ENCODE measurements around the gene GPALPP1. TPM values are rescaled to one million over a fixed set of nuclear protein-coding genes. Genes with fewer than 3 reads are reported as not detected.
A peak's percentile ranks its signal among the peaks of the same experiment; 100 is the strongest.
"Not testable (repeated sequence)": the region's sequence is repeated elsewhere in the genome, so short reads cannot be mapped to it uniquely, and the experiment has no call there.

Gene GPALPP1
- polyA plus RNA-seq, 1 donor from 2014 or later: 21.7 TPM

DNA sequence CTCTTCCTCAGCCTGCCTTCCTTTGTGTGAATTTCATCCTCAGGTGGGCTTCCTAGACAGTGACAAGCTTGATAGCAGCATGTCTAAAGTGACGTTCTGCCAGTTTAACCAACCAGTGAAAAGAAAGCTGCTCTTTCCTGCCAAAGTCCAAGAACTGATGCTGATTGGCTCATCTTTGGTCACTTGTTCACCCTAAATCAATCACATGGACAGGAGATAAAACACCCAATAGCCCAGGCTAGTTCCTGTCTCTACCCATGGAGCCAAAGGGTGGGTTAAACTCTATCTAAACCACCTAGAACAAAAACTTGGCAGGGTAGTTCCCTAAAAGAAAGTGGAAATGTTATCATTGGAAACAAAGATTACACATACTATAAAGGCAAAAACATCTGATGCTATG lies 50.8 kb downstream of the GPALPP1 start:
- Mint-ChIP-seq H3K36me3 (no peaks in the 10 kb centered on the region), H3K9me3 (no peaks in the 10 kb centered on the region), H3K27ac (no peak overlapping the region), H3K4me1 (no peaks in the 10 kb centered on the region), H3K4me3 (no peak overlapping the region), H3K27me3 (no peaks in the 10 kb centered on the region)

GRCh38 chr13:45040622-45041021 lies 51.3 kb downstream of the GPALPP1 start:
- Mint-ChIP-seq H3K27ac (no peak overlapping the region), H3K9me3 (no peaks in the 10 kb centered on the region), H3K36me3 (no peaks in the 10 kb centered on the region), H3K4me1 (no peaks in the 10 kb centered on the region), H3K4me3 (no peak overlapping the region), H3K27me3 (no peaks in the 10 kb centered on the region)

DNA sequence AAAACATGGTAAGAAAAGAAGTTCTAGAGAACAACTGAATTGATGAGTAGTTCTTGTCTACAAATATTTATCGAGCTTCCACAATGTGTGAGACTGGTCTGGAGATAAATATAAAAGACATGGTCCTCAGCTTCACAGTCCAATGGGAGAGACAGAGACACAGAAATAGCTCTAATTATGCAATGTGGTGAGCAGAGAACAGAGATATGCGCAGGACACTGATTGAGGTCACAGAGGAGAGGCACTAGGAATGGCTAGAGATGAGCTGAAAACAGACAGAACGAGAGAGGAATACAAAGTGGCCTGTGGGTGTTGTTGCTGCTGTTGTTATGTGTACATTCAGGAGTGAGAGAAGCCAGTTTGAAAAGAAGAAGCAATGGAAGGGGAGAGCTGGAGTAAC lies 53.2 kb downstream of the GPALPP1 start:
- H3K27me3 Mint-ChIP-seq: peaks cover 7% of the 10 kb centered on the region
- H3K27ac Mint-ChIP-seq: no peak overlapping the region
- no peak overlapping the region for H3K4me3 Mint-ChIP-seq
- no peaks in the 10 kb centered on the region for H3K9me3 Mint-ChIP-seq
- H3K4me1 Mint-ChIP-seq: peaks cover 6 to 8% (median 7%) of the 10 kb centered on the region in 3 donors
- no peaks in the 10 kb centered on the region for H3K36me3 Mint-ChIP-seq

GRCh38 chr13:45046445-45046844 lies 57.1 kb downstream of the GPALPP1 start:
- Mint-ChIP-seq H3K9me3 (no peaks in the 10 kb centered on the region), H3K4me3 (peak overlapping the region in 2 of 4 donors; percentile 68 to 88), H3K4me1 (peaks cover 11 to 13% (median 12%) of the 10 kb centered on the region in 3 donors), H3K36me3 (no peaks in the 10 kb centered on the region), H3K27me3 (peaks cover 7% of the 10 kb centered on the region), H3K27ac (no peak overlapping the region)

DNA sequence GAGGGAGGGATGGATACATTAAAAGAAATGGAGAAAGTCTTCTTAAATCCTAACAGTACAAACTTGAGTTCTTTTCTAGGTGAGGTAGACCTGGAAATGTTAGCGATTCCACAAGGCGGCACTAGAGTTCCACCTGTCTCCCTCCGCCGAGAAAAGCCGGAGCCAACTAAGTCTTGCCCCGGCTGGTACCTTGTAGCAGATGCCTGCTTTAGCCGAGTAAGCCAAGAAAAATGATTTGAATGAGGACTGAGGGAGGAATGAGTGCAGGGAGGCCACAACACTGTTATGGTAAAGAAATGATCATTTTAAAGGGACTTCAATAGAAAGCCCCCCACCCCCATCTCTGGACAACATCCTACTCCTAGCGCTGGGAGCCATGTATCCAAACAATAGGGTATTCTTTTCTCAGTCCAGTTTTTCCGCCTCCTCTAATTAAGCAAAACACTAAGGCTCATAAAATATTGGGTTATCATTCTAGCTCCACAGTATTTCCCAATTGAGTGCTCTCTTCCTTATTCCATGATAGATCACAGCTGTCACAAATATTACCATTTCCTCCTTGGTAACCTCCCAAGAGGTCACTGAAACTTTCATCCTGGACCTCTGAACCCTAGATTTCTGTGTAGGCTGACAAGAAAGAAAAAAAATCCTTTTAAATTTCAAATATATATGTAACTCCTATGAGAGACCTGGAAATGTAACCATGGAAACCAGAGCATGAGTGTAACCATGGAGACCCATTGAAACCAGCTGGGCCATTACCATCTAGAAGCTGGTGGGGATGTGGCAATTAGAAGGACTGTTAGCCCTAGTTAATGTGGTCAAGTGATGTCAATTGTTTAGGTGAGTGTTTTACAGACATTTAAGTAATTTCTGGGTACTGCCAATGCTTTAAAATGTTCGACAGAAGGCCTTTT lies 58.3 kb downstream of the GPALPP1 start:
- H3K27ac Mint-ChIP-seq: no peak overlapping the region

DNA sequence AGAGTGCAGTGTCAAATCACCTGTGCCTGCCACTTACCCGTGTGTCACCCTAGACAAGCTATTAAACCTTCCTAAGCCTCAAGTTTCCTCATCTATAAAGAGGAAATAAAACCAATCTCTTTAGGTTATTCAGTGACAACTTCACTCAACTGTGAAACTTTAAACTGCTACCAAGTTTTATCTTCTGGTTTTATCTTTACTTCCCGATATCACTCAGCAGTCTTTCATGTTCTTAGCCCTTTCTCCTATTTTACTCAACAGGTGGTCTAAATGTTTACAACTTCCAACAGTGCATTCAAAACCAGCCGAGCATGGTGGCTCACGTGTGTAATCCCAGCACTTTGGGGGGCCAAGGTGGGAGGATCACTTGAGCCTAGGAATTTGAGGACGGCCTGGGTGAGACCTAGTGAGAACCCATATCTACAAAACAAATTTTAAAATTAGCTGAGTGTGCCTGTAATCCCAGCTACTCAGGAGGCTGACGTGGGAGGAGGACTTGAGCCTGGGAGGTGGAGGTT lies 59.6 kb downstream of the GPALPP1 start:
- Mint-ChIP-seq H3K36me3 (no peaks in the 10 kb centered on the region), H3K4me1 (peaks cover 11 to 13% (median 12%) of the 10 kb centered on the region in 3 donors), H3K9me3 (no peaks in the 10 kb centered on the region), H3K27me3 (peaks cover 7% of the 10 kb centered on the region), H3K27ac (peak overlapping the region in 1 of 3 donors; percentile 39), H3K4me3 (no peak overlapping the region)

More for the DNA sequence above, 58.3 kb downstream of the GPALPP1 start:
- no peaks in the 10 kb centered on the region for H3K36me3 Mint-ChIP-seq
- peak overlapping the region; percentile 22 to 95 (median 78) for H3K4me3 Mint-ChIP-seq
- peaks cover 11 to 13% (median 12%) of the 10 kb centered on the region in 3 donors for H3K4me1 Mint-ChIP-seq
- H3K9me3 Mint-ChIP-seq: no peaks in the 10 kb centered on the region
- peaks cover 7% of the 10 kb centered on the region for H3K27me3 Mint-ChIP-seq

- Mint-ChIP-seq H3K9me3 (no peaks in the 10 kb centered on the region), H3K4me1 (peaks cover 11 to 13% (median 12%) of the 10 kb centered on the region in 3 donors), H3K4me3 (peak overlapping the region in 1 of 4 donors; percentile 49), H3K27ac (peak overlapping the region in 1 of 3 donors; percentile 23), H3K27me3 (peaks cover 7% of the 10 kb centered on the region), H3K36me3 (no peaks in the 10 kb centered on the region)
Measured at GRCh38 chr13:45049478-45049877, 60.1 kb downstream of the GPALPP1 start.

- Mint-ChIP-seq H3K27me3 (peaks cover 7% of the 10 kb centered on the region), H3K9me3 (no peaks in the 10 kb centered on the region), H3K4me3 (no peak overlapping the region), H3K36me3 (no peaks in the 10 kb centered on the region), H3K27ac (no peak overlapping the region), H3K4me1 (peaks cover 11 to 13% (median 13%) of the 10 kb centered on the region in 3 donors)
Measured at GRCh38 chr13:45051315-45051714, 62.0 kb downstream of the GPALPP1 start.

DNA sequence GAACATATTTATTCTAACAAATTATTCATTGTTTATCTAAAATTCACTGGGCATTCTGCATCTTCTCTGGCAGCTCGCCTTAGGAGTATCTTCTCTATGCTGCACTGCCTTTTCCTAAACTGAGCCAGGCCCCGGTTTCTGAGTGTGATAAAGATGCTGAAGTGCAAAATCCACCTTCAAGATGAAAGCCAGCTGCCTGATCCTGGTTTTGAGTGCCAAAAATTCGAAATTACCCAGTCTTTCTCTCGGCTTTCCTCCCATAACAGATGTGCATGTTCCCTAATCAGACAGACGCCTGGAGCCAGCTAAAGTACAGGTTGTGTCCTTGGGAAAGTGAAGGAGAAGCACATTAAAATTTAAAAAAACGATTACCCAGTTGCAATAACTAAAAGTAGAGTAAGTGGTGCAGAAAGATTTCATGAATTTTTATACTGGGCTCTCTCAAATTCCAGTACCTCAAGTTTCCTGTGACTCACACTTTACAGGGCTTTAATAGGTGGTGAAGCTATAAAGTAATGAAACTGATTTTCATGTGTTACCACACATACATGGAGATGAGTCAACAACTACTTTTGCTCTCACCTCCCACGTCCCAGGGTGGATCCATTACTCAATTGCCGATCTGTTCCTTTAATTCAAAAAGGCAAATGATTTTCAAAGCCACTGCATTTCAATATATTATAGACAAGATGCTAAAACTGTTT lies 66.0 kb downstream of the GPALPP1 start:
- no peaks in the 10 kb centered on the region for H3K36me3 Mint-ChIP-seq
- no peak overlapping the region for H3K4me3 Mint-ChIP-seq
- peaks cover 4% of the 10 kb centered on the region for H3K27me3 Mint-ChIP-seq
- no peaks in the 10 kb centered on the region for H3K9me3 Mint-ChIP-seq
- peaks cover 0 to 5% (median 3%) of the 10 kb centered on the region in 3 donors for H3K4me1 Mint-ChIP-seq
- no peak overlapping the region for H3K27ac Mint-ChIP-seq

DNA sequence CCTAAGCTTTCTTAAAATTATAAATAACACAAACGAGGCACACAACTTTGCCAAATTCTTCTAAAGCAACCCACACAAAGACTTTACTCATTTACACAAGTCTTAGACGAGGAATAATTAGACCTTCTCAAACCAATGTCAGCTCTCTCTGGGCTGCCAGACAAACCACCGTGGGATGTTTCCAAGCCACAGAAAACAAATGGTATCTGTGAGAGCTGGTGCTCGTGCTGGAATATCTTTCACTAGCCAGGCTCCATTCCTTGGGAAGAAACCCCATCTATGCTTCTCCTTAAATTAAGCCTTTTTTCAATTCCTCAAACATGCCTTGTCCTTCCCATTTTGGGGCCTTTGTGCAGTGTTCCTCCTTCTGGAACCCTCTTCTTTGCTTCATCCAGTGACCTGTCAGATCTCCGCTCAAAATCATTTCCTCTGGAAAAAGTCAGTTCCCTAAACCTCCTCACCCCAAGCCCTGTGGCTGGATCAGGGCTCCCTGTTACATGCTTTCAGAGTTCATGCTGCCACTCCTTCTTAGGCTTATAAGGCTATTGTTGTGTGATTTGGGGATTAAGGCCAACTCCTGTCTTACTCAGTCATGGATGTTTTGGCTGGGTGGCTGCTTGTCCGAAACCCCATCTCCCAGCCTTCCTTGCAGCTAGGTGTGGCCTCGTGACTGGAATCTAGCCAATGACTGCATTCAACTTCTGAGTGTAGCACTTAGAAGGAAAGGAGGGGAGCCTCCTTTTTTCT lies 66.7 kb downstream of the GPALPP1 start:
- Mint-ChIP-seq H3K9me3 (no peaks in the 10 kb centered on the region), H3K4me3 (no peak overlapping the region), H3K27me3 (peaks cover 7% of the 10 kb centered on the region), H3K36me3 (no peaks in the 10 kb centered on the region), H3K4me1 (peaks cover 0 to 5% (median 3%) of the 10 kb centered on the region in 3 donors), H3K27ac (no peak overlapping the region)

DNA sequence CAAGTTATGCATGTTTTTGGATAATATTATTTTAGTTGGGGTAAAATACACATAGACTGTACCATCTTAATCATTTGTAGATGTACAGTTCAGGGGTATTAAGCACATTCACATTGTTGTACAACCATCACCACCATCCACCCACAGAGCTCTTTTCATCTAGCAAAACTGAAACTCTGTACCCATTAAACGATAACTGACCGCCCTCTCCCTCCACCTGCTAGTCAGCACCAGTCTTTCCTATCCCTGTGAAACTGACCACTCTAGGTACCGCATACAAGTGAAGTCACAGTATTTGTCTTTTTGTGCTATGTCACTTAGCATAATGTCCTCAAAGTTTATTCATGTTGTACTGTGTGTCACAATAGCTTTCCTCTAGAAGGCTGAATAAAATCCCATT lies 70.7 kb downstream of the GPALPP1 start:
- no peak overlapping the region for H3K27ac Mint-ChIP-seq
- no peaks in the 10 kb centered on the region for H3K9me3 Mint-ChIP-seq
- peaks cover 0 to 5% (median 3%) of the 10 kb centered on the region in 3 donors for H3K4me1 Mint-ChIP-seq
- peaks cover 13% of the 10 kb centered on the region for H3K27me3 Mint-ChIP-seq
- H3K36me3 Mint-ChIP-seq: no peaks in the 10 kb centered on the region
- H3K4me3 Mint-ChIP-seq: no peak overlapping the region

- no peaks in the 10 kb centered on the region for H3K36me3 Mint-ChIP-seq
- no peak overlapping the region for H3K4me3 Mint-ChIP-seq
- H3K4me1 Mint-ChIP-seq: peaks cover 0 to 3% (median 3%) of the 10 kb centered on the region in 3 donors
- no peak overlapping the region for H3K27ac Mint-ChIP-seq
- H3K9me3 Mint-ChIP-seq: no peaks in the 10 kb centered on the region
- H3K27me3 Mint-ChIP-seq: peaks cover 20% of the 10 kb centered on the region
Measured at GRCh38 chr13:45063261-45063860, 74.0 kb downstream of the GPALPP1 start.

DNA sequence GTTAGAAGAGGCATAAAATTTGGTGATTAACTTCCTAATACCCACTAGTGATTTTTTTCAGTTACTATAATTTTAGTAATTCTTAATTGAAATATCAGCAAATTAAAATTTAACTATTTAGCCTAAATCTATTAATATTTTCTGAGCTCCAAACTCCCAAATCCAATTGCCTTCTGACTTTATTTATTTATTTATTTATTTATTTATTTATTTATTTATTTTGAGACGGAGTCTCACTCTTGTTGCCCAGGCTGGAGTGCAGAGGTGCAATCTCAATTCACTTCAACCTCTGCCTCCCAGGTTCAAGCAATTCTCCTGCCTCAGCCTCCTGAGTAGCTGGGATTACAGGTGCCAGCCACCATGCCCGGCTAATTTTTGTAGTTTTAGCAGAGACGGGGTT lies 74.6 kb downstream of the GPALPP1 start:
- not testable (repeated sequence) for H3K36me3 Mint-ChIP-seq, H3K9me3 Mint-ChIP-seq, H3K27ac Mint-ChIP-seq, H3K4me1 Mint-ChIP-seq, H3K4me3 Mint-ChIP-seq
- H3K27me3 Mint-ChIP-seq: peaks cover 24% of the 10 kb centered on the region

GRCh38 chr13:45064889-45065288 lies 75.6 kb downstream of the GPALPP1 start:
- Mint-ChIP-seq H3K27me3 (peaks cover 24% of the 10 kb centered on the region), H3K4me1 (peaks cover 0 to 4% (median 0%) of the 10 kb centered on the region in 3 donors), H3K4me3 (no peak overlapping the region), H3K27ac (peak overlapping the region in 1 of 3 donors; percentile 91), H3K9me3 (no peaks in the 10 kb centered on the region), H3K36me3 (no peaks in the 10 kb centered on the region)
